Suprapubic skin (tissue), 3 donors: ENCODE results near the gene SERINC2.

Experiments
- EP300 ChIP-seq: sonication (generic); formaldehyde crosslinking; IDR thresholded peaks from one replicate; pipeline ENCODE4 v1.6.1; 2017; ENCODE audit warnings: antibody characterized with exemption
- POLR2A ChIP-seq, 2 donors: fragments of 450-650 bp; IDR thresholded peaks; one replicate each; pipeline ENCODE4 v1.6.1; 2017; ENCODE audit warnings: antibody characterized with exemption in 2 of 2, mild to moderate bottlenecking in 2 of 2, moderate library complexity in 2 of 2
- TF ChIP-seq, protein P1 (sequence below), 2 donors: fragments of 200-600 bp in 1 of 2; fragments of 450-650 bp in 1 of 2; sonication (generic) in 1 of 2; IDR thresholded peaks; one replicate each; pipeline ENCODE4 v1.5.1; 2016 to 2019; ENCODE audit warnings: antibody characterized with exemption in 2 of 2, mild to moderate bottlenecking in 1 of 2, moderate library complexity in 1 of 2

DNA sequence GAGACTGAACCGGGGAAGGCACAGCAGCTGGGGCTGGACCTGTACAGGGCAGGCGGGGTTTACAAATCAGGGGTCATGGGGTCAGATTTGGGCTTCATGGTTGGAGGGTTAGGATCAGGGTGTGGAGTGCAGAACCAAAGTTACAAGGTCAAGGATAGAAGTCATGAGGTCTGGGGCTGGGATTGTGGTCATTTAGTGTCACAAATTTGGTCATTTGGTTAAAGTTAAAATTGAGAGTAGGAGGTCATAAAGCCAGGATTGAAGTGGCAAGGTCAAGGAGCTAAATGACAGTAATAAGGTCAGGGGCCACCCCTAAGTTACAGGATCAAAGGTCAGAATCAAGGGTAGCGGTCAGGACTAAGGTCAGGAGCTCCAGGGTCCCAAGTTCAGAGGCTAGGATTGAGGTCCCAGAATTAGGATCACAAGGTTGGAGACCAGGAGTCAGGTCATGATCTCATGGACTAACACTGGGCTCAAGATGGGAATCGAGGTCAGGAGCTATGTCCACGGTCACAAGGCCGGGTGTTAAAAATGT lies 20.4 kb downstream of the SERINC2 start:
- no peak for TF ChIP-seq POLR2A (IDR thresholded peaks at IDR 0.05)
- TF ChIP-seq, protein P1, sequence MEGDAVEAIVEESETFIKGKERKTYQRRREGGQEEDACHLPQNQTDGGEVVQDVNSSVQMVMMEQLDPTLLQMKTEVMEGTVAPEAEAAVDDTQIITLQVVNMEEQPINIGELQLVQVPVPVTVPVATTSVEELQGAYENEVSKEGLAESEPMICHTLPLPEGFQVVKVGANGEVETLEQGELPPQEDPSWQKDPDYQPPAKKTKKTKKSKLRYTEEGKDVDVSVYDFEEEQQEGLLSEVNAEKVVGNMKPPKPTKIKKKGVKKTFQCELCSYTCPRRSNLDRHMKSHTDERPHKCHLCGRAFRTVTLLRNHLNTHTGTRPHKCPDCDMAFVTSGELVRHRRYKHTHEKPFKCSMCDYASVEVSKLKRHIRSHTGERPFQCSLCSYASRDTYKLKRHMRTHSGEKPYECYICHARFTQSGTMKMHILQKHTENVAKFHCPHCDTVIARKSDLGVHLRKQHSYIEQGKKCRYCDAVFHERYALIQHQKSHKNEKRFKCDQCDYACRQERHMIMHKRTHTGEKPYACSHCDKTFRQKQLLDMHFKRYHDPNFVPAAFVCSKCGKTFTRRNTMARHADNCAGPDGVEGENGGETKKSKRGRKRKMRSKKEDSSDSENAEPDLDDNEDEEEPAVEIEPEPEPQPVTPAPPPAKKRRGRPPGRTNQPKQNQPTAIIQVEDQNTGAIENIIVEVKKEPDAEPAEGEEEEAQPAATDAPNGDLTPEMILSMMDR (IDR thresholded peaks at IDR 0.05): no peak
- TF ChIP-seq EP300: no peak
